ENCODE measurements around the gene THUMPD3. TPM values are rescaled to one million over a fixed set of nuclear protein-coding genes. Genes with fewer than 3 reads are reported as not detected.

The THUMPD3 gene
- total and polyA plus RNA-seq, 2 of the 4 experiments (the other 2 are of a cell fraction), result 28.2 to 43.9 TPM

GRCh38 chr3:9400616-9401015, 37.8 kb downstream of the THUMPD3 start:
- Histone ChIP-seq H2AFZ (replicated peaks; ENCODE audit: low read length, poor library complexity) (no peak overlapping the region), H3K14ac (replicated peaks; ENCODE audit: low read depth, low read length) (no peak overlapping the region), H3K4me2 (ENCODE audit: low read depth, low read length) (peak overlapping the region; percentile 73), H3K9me3 (ENCODE audit: control insufficient read depth, insufficient read depth, low read length) (no peaks in the 10 kb centered on the region), H3K9me1 (ENCODE audit: insufficient read depth, low read length) (peaks cover 5% of the 10 kb centered on the region; the same call in 1 of the 2 replicates), H4K5ac (ENCODE audit: low read depth, low read length) (no peak overlapping the region), H3K9ac (ENCODE audit: low read depth, low read length) (peak overlapping the region; percentile 25; the same call in 1 of the 2 replicates), H3K4me3 (ENCODE audit: insufficient read depth, low read depth, low read length) (no peak overlapping the region), H2AK9ac (replicated peaks; ENCODE audit: low read depth, low read length, poor library complexity) (no peak overlapping the region), H3K36me3 (ENCODE audit: control insufficient read depth, insufficient read depth, low read length) (no peaks in the 10 kb centered on the region), H3K4ac (ENCODE audit: low read depth, low read length) (no peak overlapping the region), H2AK5ac (ENCODE audit: low read depth, low read length) (peak overlapping the region; percentile 5; the same call in 1 of the 2 replicates), H3K56ac (ENCODE audit: extremely low read depth, insufficient read depth, low read length) (no peak overlapping the region), H3K27me3 (ENCODE audit: control insufficient read depth, insufficient read depth, low read length) (no peaks in the 10 kb centered on the region), H4K8ac (ENCODE audit: low read depth in 2 of 2, low read length in 2 of 2) (no peak overlapping the region), H4K91ac (ENCODE audit: insufficient read depth, low read depth, low read length) (no peak overlapping the region), H3K79me1 (ENCODE audit: low read depth in 1 of 2, low read length in 2 of 2) (peaks cover 0 to 21% of the 10 kb centered on the region in 2 experiments; a peak in 2 of 4 replicates), H3K18ac (ENCODE audit: low read depth, low read length) (no peak overlapping the region), H2BK120ac (ENCODE audit: low read depth, low read length) (no peak overlapping the region), H3K27ac (ENCODE audit: insufficient read depth, low read length) (no peak overlapping the region), H2BK5ac (ENCODE audit: low read depth, low read length, poor library complexity, severe bottlenecking) (no peak overlapping the region), H4K20me1 (ENCODE audit: insufficient read depth, low read length) (peaks cover 88% of the 10 kb centered on the region), H3K4me1 (ENCODE audit: control insufficient read depth, insufficient read depth, low read length) (peaks cover 9% of the 10 kb centered on the region), H2BK15ac (ENCODE audit: low read depth, low read length) (no peak overlapping the region), H3K23ac (ENCODE audit: low read depth, low read length) (no peak overlapping the region), H2BK20ac (ENCODE audit: low read depth, low read length) (no peak overlapping the region)
- no TSS peak for BruUV-seq (replicated peaks)
- TF ChIP-seq RFX5 (IDR thresholded peaks at IDR 0.05; ENCODE audit: low read depth, low read length) (no peak), MAZ (IDR thresholded peaks at IDR 0.05; ENCODE audit: borderline replicate concordance, low read depth, low read length) (no peak), POLR2A (IDR thresholded peaks at IDR 0.05; ENCODE audit: low read depth, low read length) (no peak), USF2 (IDR thresholded peaks at IDR 0.05; ENCODE audit: low read depth, low read length) (no peak), ELK1 (IDR thresholded peaks at IDR 0.05; ENCODE audit: borderline replicate concordance, low read depth, low read length) (no peak), RCOR1 (IDR thresholded peaks at IDR 0.05; ENCODE audit: insufficient replicate concordance, low read length) (no peak), FOS (IDR thresholded peaks at IDR 0.05; ENCODE audit: low read depth, low read length) (no peak), CHD1 (IDR thresholded peaks at IDR 0.05; ENCODE audit: low read depth, low read length) (no peak), CEBPB (IDR thresholded peaks at IDR 0.05; ENCODE audit: low read depth, low read length) (no peak), MAFK (IDR thresholded peaks at IDR 0.05; ENCODE audit: low read depth, low read length) (no peak), CTCF (conservative IDR thresholded peaks at IDR 0.05; ENCODE audit: low read depth, low read length) (no peak), BHLHE40 (IDR thresholded peaks at IDR 0.05; ENCODE audit: low read depth, low read length) (no peak), NFE2L2 (IDR thresholded peaks at IDR 0.05; ENCODE audit: low read depth, low read length) (no peak), SMC3 (IDR thresholded peaks at IDR 0.05; ENCODE audit: low read depth, low read length) (no peak), MXI1 (IDR thresholded peaks at IDR 0.05; ENCODE audit: borderline replicate concordance, low read depth, low read length) (no peak), RAD21 (IDR thresholded peaks at IDR 0.05; ENCODE audit: low read length) (no peak)
- no CpG with 5 or more reads among the region's 3 CpGs for WGBS, 2 experiments (ENCODE audit: extremely low coverage in 2 of 2, insufficient read length in 1 of 2)
- intact Hi-C loops (cut with micrococcal nuclease), result no loop called here
- in situ Hi-C loops (cut with MboI; ENCODE audit: low sequenced_read_pairs), result no loop called here
- CTCF ChIA-PET, result interaction anchor here (0.7 kb wide), 1 partner anchor 17 kb away, joined by 3 read pairs; no protein-coding TSS in a partner anchor
- POLR2A ChIA-PET (ENCODE audit: unreplicated experiment), result no interaction called here
- no peak for ATAC-seq (ENCODE audit: low read depth)
- DNase-seq, result no peak
- dilution Hi-C loops (cut with HindIII; ENCODE audit: low sequenced_read_pairs, unreplicated experiment), result no loop called here

Measured in IMR-90 (cell line).